Kidney epithelial cell (primary cell): ENCODE measurements around the gene MAN1A1. TPM values are rescaled to one million over a fixed set of nuclear protein-coding genes. Genes with fewer than 3 reads are reported as not detected.

ENCODE experiments used
- DNase-seq: peaks from one replicate; pipeline ENCODE4 v3.0.0-alpha.2; 2010; ENCODE audit warnings: low read depth
- H3K27me3 ChIP-seq: 2 replicates; pipeline ENCODE4 v1.6.0; 2011; ENCODE audit warnings: low read length; ENCODE audit not compliant: control insufficient read depth, insufficient read depth
- H3K36me3 ChIP-seq: 2 replicates; pipeline ENCODE4 v1.5.1; 2011; ENCODE audit warnings: low read length; ENCODE audit not compliant: control insufficient read depth, insufficient read depth
- H3K4me3 ChIP-seq: 2 replicates; pipeline ENCODE4 v1.5.1; 2011; ENCODE audit warnings: low read depth, mild to moderate bottlenecking, control low read depth, low read length
- CTCF ChIP-seq: IDR thresholded peaks from 2 replicates; pipeline ENCODE4 v1.5.1; 2011; ENCODE audit warnings: mild to moderate bottlenecking, moderate library complexity, low read length, control low read depth, inconsistent platforms; ENCODE audit not compliant: insufficient read depth, poor library complexity, severe bottlenecking
- total RNA-seq: library from RNA; depleted of rRNA; stranded (reverse); fragments of >200 nt; gene quantifications from 2 replicates; pipeline ENCODE4 v1.2.3, GENCODE V29; 2015

The MAN1A1 gene
- total RNA-seq, 1 donor from 2014 or later = 15.0 TPM

GRCh38 chr6:119333707-119334295, 15.8 kb downstream of the MAN1A1 start:
- Histone ChIP-seq H3K27me3 (no peaks in the 10 kb centered on the region), H3K36me3 (no peaks in the 10 kb centered on the region), H3K4me3 (no peak overlapping the region)
- no peak for DNase-seq
- peak; percentile 46 for TF ChIP-seq CTCF

- Histone ChIP-seq H3K36me3 (no peaks in the 10 kb centered on the region), H3K4me3 (no peak overlapping the region), H3K27me3 (no peaks in the 10 kb centered on the region)
- no peak for TF ChIP-seq CTCF
- no peak for DNase-seq
Measured at GRCh38 chr6:119333063-119333609, 16.4 kb downstream of the MAN1A1 start.

- H3K4me3 ChIP-seq = no peak overlapping the region
- H3K27me3 ChIP-seq = no peaks in the 10 kb centered on the region
- no peaks in the 10 kb centered on the region for H3K36me3 ChIP-seq
- TF ChIP-seq CTCF = no peak
- DNase-seq = no peak
Measured at GRCh38 chr6:119331663-119332286, 17.8 kb downstream of the MAN1A1 start.

- Histone ChIP-seq H3K36me3 (no peaks in the 10 kb centered on the region), H3K27me3 (no peaks in the 10 kb centered on the region), H3K4me3 (no peak overlapping the region)
- no peak for TF ChIP-seq CTCF
- no peak for DNase-seq
Measured at GRCh38 chr6:119330520-119331113, 18.9 kb downstream of the MAN1A1 start.

GRCh38 chr6:119329794-119330180, 19.8 kb downstream of the MAN1A1 start:
- no peak overlapping the region for H3K4me3 ChIP-seq
- DNase-seq = no peak
- TF ChIP-seq CTCF = no peak
- H3K27me3 ChIP-seq = no peaks in the 10 kb centered on the region
- no peaks in the 10 kb centered on the region for H3K36me3 ChIP-seq
